Measurements from ENCODE around the gene SMC3.

SMC3 gene

GRCh38 chr10:110629680-110630191 lies 62.2 kb downstream of the SMC3 start:
- DNase-seq (ENCODE audit: low read depth), result no peak
- no peak for TF ChIP-seq CTCF (IDR thresholded peaks at IDR 0.05; ENCODE audit: control insufficient read depth, insufficient read depth, low read depth, low read length, missing control alignments)

GRCh38 chr10:110631934-110632333 lies 64.4 kb downstream of the SMC3 start:
- TF ChIP-seq CTCF (IDR thresholded peaks at IDR 0.05; ENCODE audit: control insufficient read depth, insufficient read depth, low read depth, low read length, missing control alignments), result no peak
- no peak for DNase-seq (ENCODE audit: low read depth)

More at GRCh38 chr10:110629680-110630191, 62.2 kb downstream of the SMC3 start:
- H3K4me3 ChIP-seq (ENCODE audit: control insufficient read depth, low read depth, low read length), result no peak overlapping the region

GRCh38 chr10:110632591-110633215 lies 65.2 kb downstream of the SMC3 start:
- no peak for DNase-seq (ENCODE audit: low read depth)
- no peak for TF ChIP-seq CTCF (IDR thresholded peaks at IDR 0.05; ENCODE audit: control insufficient read depth, insufficient read depth, low read depth, low read length, missing control alignments)
- no peak overlapping the region for H3K4me3 ChIP-seq (ENCODE audit: control insufficient read depth, low read depth, low read length)

More at GRCh38 chr10:110631934-110632333, 64.4 kb downstream of the SMC3 start:
- no peak overlapping the region for H3K4me3 ChIP-seq (ENCODE audit: control insufficient read depth, low read depth, low read length)

- no peak for DNase-seq (ENCODE audit: low read depth)
- TF ChIP-seq CTCF (IDR thresholded peaks at IDR 0.05; ENCODE audit: control insufficient read depth, insufficient read depth, low read depth, low read length, missing control alignments), result no peak
- H3K4me3 ChIP-seq (ENCODE audit: control insufficient read depth, low read depth, low read length), result no peak overlapping the region
Observed at GRCh38 chr10:110634527-110635209, 67.2 kb downstream of the SMC3 start.

- TF ChIP-seq CTCF (IDR thresholded peaks at IDR 0.05; ENCODE audit: control insufficient read depth, insufficient read depth, low read depth, low read length, missing control alignments), result no peak
- no peak for DNase-seq (ENCODE audit: low read depth)
- no peak overlapping the region for H3K4me3 ChIP-seq (ENCODE audit: control insufficient read depth, low read depth, low read length)
Observed at GRCh38 chr10:110636572-110636931, 69.1 kb downstream of the SMC3 start.

- DNase-seq (ENCODE audit: low read depth), result no peak
Observed at GRCh38 chr10:110636932-110637557, 69.5 kb downstream of the SMC3 start.

More at GRCh38 chr10:110636932-110637557, 69.5 kb downstream of the SMC3 start:
- TF ChIP-seq CTCF (IDR thresholded peaks at IDR 0.05; ENCODE audit: control insufficient read depth, insufficient read depth, low read depth, low read length, missing control alignments), result no peak
- no peak overlapping the region for H3K4me3 ChIP-seq (ENCODE audit: control insufficient read depth, low read depth, low read length)
